GM12878 (cell line): ENCODE data around the gene FAS. TPM values are rescaled to one million over a fixed set of nuclear protein-coding genes. Genes with fewer than 3 reads are reported as not detected.

Experiments used
- ATAC-seq: fragments of 200-7000 bp; cut with Tn5 transposase; 3 replicates; pipeline ENCODE4 v1.9.1; 2020; ENCODE audit warnings: mild to moderate bottlenecking, moderate library complexity
- BruUV-seq: library from RNA; stranded (reverse); fragments of 400-500 nt; replicated peaks from 2 replicates; lab custom pipeline; 2021; lab: Mats Ljungman, UMichigan
- CTCF ChIA-PET: fragments of 300-600 bp; sonication (Branson Sonifier 250); formaldehyde crosslinking; extraction: SDS; loops from one replicate; lab custom pipeline; 2021; ENCODE audit warnings: inconsistent platforms; lab: Yijun Ruan, JAX
- POLR2A ChIA-PET: fragments of 350-600 bp; formaldehyde crosslinking; extraction: SDS; loops from one replicate; lab custom pipeline; 2021; ENCODE audit warnings: inconsistent platforms; lab: Charles Lee
- RAD21 ChIA-PET: fragments of 300-600 bp; sonication (Branson Sonifier 250); formaldehyde crosslinking; loops from one replicate; lab custom pipeline; 2023; ENCODE audit warnings: antibody characterized with exemption; ENCODE audit not compliant: unreplicated experiment; lab: Charles Lee
- SMC1A ChIA-PET: fragments of 300-600 bp; sonication (Branson Sonifier 250); formaldehyde crosslinking; loops from one replicate; lab custom pipeline; 2023; ENCODE audit not compliant: unreplicated experiment, uncharacterized antibody; lab: Charles Lee
- DNase-seq: peaks from one replicate; pipeline ENCODE4 v3.0.0-alpha.2; 2011; ENCODE audit warnings: low read depth, low spot score
- FAIRE-seq: peaks from 3 replicates; lab custom pipeline; 2011; peaks lifted over from hg19 to GRCh38; lab: Jason Lieb, UNC
- H2AFZ ChIP-seq: 2 replicates; pipeline ENCODE4 v1.6.0; 2011; ENCODE audit warnings: low read depth, low read length, control low read depth; ENCODE audit not compliant: control insufficient read depth
- H3K27ac ChIP-seq: 2 replicates; pipeline ENCODE4 v1.5.1; 2011; ENCODE audit warnings: control low read depth; ENCODE audit not compliant: control insufficient read depth, insufficient read depth
- H3K27me3 ChIP-seq, 2 experiments: replicated peaks in 1 of 2; 2 replicates each; pipeline versions ENCODE4 v1.6.0 to v1.6.1; 2011; ENCODE audit warnings: low read length in 1 of 2; ENCODE audit not compliant: control insufficient read depth in 2 of 2, insufficient read depth in 2 of 2
- H3K36me3 ChIP-seq, 2 experiments: 2 replicates each; pipeline ENCODE4 v1.5.1; 2011; ENCODE audit warnings: low read length in 1 of 2; ENCODE audit not compliant: control insufficient read depth in 2 of 2, insufficient read depth in 2 of 2
- H3K4me1 ChIP-seq: 2 replicates; pipeline ENCODE4 v1.6.1; 2011; ENCODE audit warnings: mild to moderate bottlenecking, low read length, moderate library complexity, mixed read lengths; ENCODE audit not compliant: control insufficient read depth, insufficient read depth
- H3K4me2 ChIP-seq: 2 replicates; pipeline ENCODE4 v1.6.0; 2011; ENCODE audit warnings: control low read depth; ENCODE audit not compliant: control insufficient read depth, insufficient read depth
- H3K4me3 ChIP-seq: fragments of 200-600 bp; sonication (generic); 2 replicates; pipeline ENCODE4 v1.5.1; 2016
- H3K79me2 ChIP-seq: 2 replicates; pipeline ENCODE4 v1.6.0; 2011; ENCODE audit warnings: low read length; ENCODE audit not compliant: control insufficient read depth, insufficient read depth
- H3K9ac ChIP-seq: 2 replicates; pipeline ENCODE4 v1.8.0; 2011; ENCODE audit warnings: low read length, control low read depth, mixed read lengths; ENCODE audit not compliant: control insufficient read depth, insufficient read depth
- H3K9me3 ChIP-seq: replicated peaks from 3 replicates; pipeline ENCODE4 v1.5.1; 2011; ENCODE audit warnings: mild to moderate bottlenecking, low read length; ENCODE audit not compliant: control insufficient read depth, insufficient read depth
- H4K20me1 ChIP-seq: 2 replicates; pipeline ENCODE4 v1.6.0; 2011; ENCODE audit not compliant: control insufficient read depth, insufficient read depth
- EGR1 ChIP-seq, 2 experiments: IDR thresholded peaks; 1 replicate in 1 of 2; 2 replicates in 1 of 2; pipeline ENCODE4 v1.6.1; 2011 to 2012; ENCODE audit warnings: low read depth in 2 of 2, low read length in 2 of 2, borderline replicate concordance in 1 of 2, mild to moderate bottlenecking in 1 of 2, moderate library complexity in 1 of 2
- RELB ChIP-seq: fragments of 450-650 bp; IDR thresholded peaks from 2 replicates; pipeline ENCODE4 v1.6.1; 2017; ENCODE audit warnings: low read depth, mild to moderate bottlenecking, moderate library complexity
- RFX5 ChIP-seq: IDR thresholded peaks from 2 replicates; pipeline ENCODE4 v1.6.1; 2011; ENCODE audit warnings: low read depth, low read length, improper control_type of control experiment
- RUNX3 ChIP-seq: IDR thresholded peaks from 2 replicates; pipeline ENCODE4 v1.6.1; 2012; ENCODE audit warnings: low read length, inconsistent platforms
- YY1 ChIP-seq: IDR thresholded peaks from 2 replicates; pipeline ENCODE4 v1.6.1; 2011; ENCODE audit warnings: low read depth, mild to moderate bottlenecking, low read length
- ZNF207 ChIP-seq: fragments of 450-650 bp; IDR thresholded peaks from 2 replicates; pipeline ENCODE4 v1.6.1; 2014; ENCODE audit warnings: antibody characterized with exemption, mild to moderate bottlenecking, borderline replicate concordance
- ZNF217 ChIP-seq: fragments of 450-650 bp; IDR thresholded peaks from 2 replicates; pipeline ENCODE4 v1.6.1; 2017; ENCODE audit warnings: antibody characterized with exemption, mild to moderate bottlenecking
- ZNF274 ChIP-seq: IDR thresholded peaks from one replicate; pipeline ENCODE4 v1.8.0; 2011; ENCODE audit not compliant: insufficient read length, insufficient read depth
- WGBS: methylation state at CpG from one replicate; pipeline ENCODE4 v1.1.6; 2016; ENCODE audit warnings: low lambda C conversion rate; ENCODE audit not compliant: insufficient replicate concordance, insufficient coverage; ENCODE audit errors: missing lambda C conversion rate; 5-methylcytosine and 5-hydroxymethylcytosine counted together
- in situ Hi-C: fragments of 300-500 bp; cut with MboI; formaldehyde crosslinking; loops from 9 replicates; pipeline ENCODE4 v1.14.3; 2018; ENCODE audit warnings: mixed read lengths
- intact Hi-C: fragments of 100-400 bp; cut with micrococcal nuclease; formaldehyde crosslinking; loops from one replicate; pipeline ENCODE4 v1.14.2; 2022; ENCODE audit not compliant: unreplicated experiment
- polyA plus RNA-seq, 11 experiments: library from polyadenylated mRNA; depleted of rRNA in 4 of 11; unstranded in 6 of 11; stranded (reverse) in 5 of 11; fragments of >200 nt; fragmentation: Nextera tagmentation in 4 of 11; fragmentation: Illumina TruSeq in 1 of 11; extraction: Ambion mirVana in 4 of 11; extraction: Trizol in 1 of 11; gene quantifications; 1 replicate in 1 of 11; 2 replicates in 10 of 11; pipeline versions ENCODE4 v1.2.1 to v1.2.3, GENCODE V29; 2011 to 2016; ENCODE audit warnings: inconsistent platforms in 2 of 11, missing spikeins in 2 of 11, low read depth in 1 of 11
- total RNA-seq, 4 experiments: library from RNA; depleted of rRNA in 3 of 4; stranded (reverse); fragments of >200 nt in 3 of 4; fragmentation: Illumina TruSeq in 1 of 4; extraction: Trizol in 1 of 4; gene quantifications; 2 replicates each; pipeline versions ENCODE4 v1.2.1 to v1.2.3, GENCODE V29; 2013 to 2021
- TF ChIP-seq, protein P1 (sequence below): fragments of 450-650 bp; IDR thresholded peaks from 2 replicates; pipeline ENCODE4 v1.6.1; 2014; ENCODE audit warnings: mild to moderate bottlenecking

The FAS gene
- total and polyA plus RNA-seq, 10 of the 15 experiments (the other 5 are each of a cell fraction or from before 2014, with no cell fraction given) = 50.1 to 147 (median 69.9) TPM

DNA sequence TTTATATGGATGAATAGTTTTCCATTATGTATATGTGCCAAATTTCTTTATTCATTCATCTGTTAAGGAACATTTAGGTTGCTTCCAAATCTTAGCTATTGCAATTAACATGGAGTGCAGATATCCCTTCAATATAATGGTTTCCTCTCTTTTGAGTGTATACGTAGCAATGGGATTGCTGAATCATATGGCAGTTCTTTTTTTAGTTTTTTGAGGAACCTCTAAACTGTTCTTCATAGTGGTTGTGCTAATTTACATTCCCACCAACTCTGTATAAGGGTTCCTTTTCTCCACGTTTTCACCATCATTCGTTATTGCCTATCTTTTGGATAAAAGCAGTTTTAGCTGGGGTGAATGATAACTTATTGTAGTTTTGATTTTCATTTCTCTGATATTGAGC is 46.5 kb downstream of the FAS start:
- Histone ChIP-seq H3K27ac (no peak overlapping the region), H3K27me3 (no peaks in the 10 kb centered on the region), H4K20me1 (no peaks in the 10 kb centered on the region), H3K4me3 (no peak overlapping the region), H3K9me3 (no peaks in the 10 kb centered on the region; the same call in 2 of the 3 replicates), H3K36me3 (no peaks in the 10 kb centered on the region), H3K9ac (no peak overlapping the region), H3K4me1 (peaks cover 4% of the 10 kb centered on the region), H2AFZ (no peak overlapping the region), H3K79me2 (no peaks in the 10 kb centered on the region), H3K4me2 (no peak overlapping the region)
- CTCF ChIA-PET = interaction anchor here (0.6 to 1.6 kb wide), 8 partner anchors 8 to 201 kb away, joined by 3 to 7 read pairs (median 4); no protein-coding TSS in a partner anchor
- 63% methylated on average over 3 of the region's 3 CpGs for WGBS
- POLR2A ChIA-PET = no interaction called here
- BruUV-seq = no TSS peak
- DNase-seq (no peak), ATAC-seq (no peak), FAIRE-seq (no peak)
- no peak for TF ChIP-seq RELB
- TF ChIP-seq ZNF274 = no peak
- TF ChIP-seq YY1 = no peak
- no peak for TF ChIP-seq RUNX3
- TF ChIP-seq EGR1 (IDR thresholded peaks at IDR 0.05; ENCODE audit: borderline replicate concordance in 1 of 2, low read depth in 2 of 2, low read length in 2 of 2) = no peak
- no peak for TF ChIP-seq RFX5
- TF ChIP-seq, protein P1, sequence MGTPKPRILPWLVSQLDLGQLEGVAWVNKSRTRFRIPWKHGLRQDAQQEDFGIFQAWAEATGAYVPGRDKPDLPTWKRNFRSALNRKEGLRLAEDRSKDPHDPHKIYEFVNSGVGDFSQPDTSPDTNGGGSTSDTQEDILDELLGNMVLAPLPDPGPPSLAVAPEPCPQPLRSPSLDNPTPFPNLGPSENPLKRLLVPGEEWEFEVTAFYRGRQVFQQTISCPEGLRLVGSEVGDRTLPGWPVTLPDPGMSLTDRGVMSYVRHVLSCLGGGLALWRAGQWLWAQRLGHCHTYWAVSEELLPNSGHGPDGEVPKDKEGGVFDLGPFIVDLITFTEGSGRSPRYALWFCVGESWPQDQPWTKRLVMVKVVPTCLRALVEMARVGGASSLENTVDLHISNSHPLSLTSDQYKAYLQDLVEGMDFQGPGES = no peak
- no peak for TF ChIP-seq ZNF207
- no peak for TF ChIP-seq ZNF217
- intact Hi-C loops (loop anchor here (10.0 kb wide), 1 partner anchor 528 kb away; no protein-coding TSS in a partner anchor), in situ Hi-C loops (loop anchor here (10.0 kb wide), 1 partner anchor 528 kb away; no protein-coding TSS in a partner anchor)
- RAD21 ChIA-PET = interaction anchor here (0.8 kb wide), 1 partner anchor 173 kb away, joined by 4 read pairs; no protein-coding TSS in a partner anchor
- SMC1A ChIA-PET = interaction anchor here (0.7 to 2.2 kb wide), 12 partner anchors 11 to 181 kb away, joined by 3 to 6 read pairs (median 4); no protein-coding TSS in a partner anchor
